Measurements from ENCODE around the gene LRRC71. TPM values are rescaled to one million over a fixed set of nuclear protein-coding genes. Genes with fewer than 3 reads are reported as not detected.

The LRRC71 gene
- total and polyA plus RNA-seq, 2 of the 4 experiments (the other 2 are of a cell fraction), result 0.50 TPM; not detected in 1

- in situ Hi-C loops (cut with MboI; ENCODE audit: low sequenced_read_pairs), result loop anchor here (10.0 kb wide), 1 partner anchor 189 kb away; no protein-coding TSS in a partner anchor
- Histone ChIP-seq H4K8ac (ENCODE audit: low read depth in 2 of 2, low read length in 2 of 2) (no peak overlapping the region), H4K5ac (ENCODE audit: low read depth, low read length) (no peak overlapping the region), H3K36me3 (ENCODE audit: control insufficient read depth, insufficient read depth, low read length) (no peaks in the 10 kb centered on the region), H3K14ac (replicated peaks; ENCODE audit: low read depth, low read length) (no peak overlapping the region), H3K9me1 (ENCODE audit: insufficient read depth, low read length) (no peaks in the 10 kb centered on the region), H3K9me3 (ENCODE audit: control insufficient read depth, insufficient read depth, low read length) (no peaks in the 10 kb centered on the region), H2BK20ac (ENCODE audit: low read depth, low read length) (no peak overlapping the region), H3K4ac (ENCODE audit: low read depth, low read length) (no peak overlapping the region), H4K91ac (ENCODE audit: insufficient read depth, low read depth, low read length) (no peak overlapping the region), H3K27me3 (ENCODE audit: control insufficient read depth, insufficient read depth, low read length) (peaks cover 94% of the 10 kb centered on the region), H3K4me1 (ENCODE audit: control insufficient read depth, insufficient read depth, low read length) (no peaks in the 10 kb centered on the region), H3K18ac (ENCODE audit: low read depth, low read length) (no peak overlapping the region), H3K4me2 (ENCODE audit: low read depth, low read length) (no peak overlapping the region), H3K9ac (ENCODE audit: low read depth, low read length) (no peak overlapping the region), H2AK5ac (ENCODE audit: low read depth, low read length) (no peak overlapping the region), H3K27ac (ENCODE audit: insufficient read depth, low read length) (no peak overlapping the region), H3K56ac (ENCODE audit: extremely low read depth, insufficient read depth, low read length) (no peak overlapping the region), H4K20me1 (ENCODE audit: insufficient read depth, low read length) (peaks cover 3% of the 10 kb centered on the region; the same call in 1 of the 2 replicates), H2AFZ (replicated peaks; ENCODE audit: low read length, poor library complexity) (no peak overlapping the region), H3K4me3 (ENCODE audit: insufficient read depth, low read depth, low read length) (no peak overlapping the region), H2AK9ac (replicated peaks; ENCODE audit: low read depth, low read length, poor library complexity) (no peak overlapping the region), H3K79me1 (ENCODE audit: low read depth in 1 of 2, low read length in 2 of 2) (no peaks in the 10 kb centered on the region), H3K23ac (ENCODE audit: low read depth, low read length) (no peak overlapping the region), H2BK5ac (ENCODE audit: low read depth, low read length, poor library complexity, severe bottlenecking) (no peak overlapping the region), H2BK15ac (ENCODE audit: low read depth, low read length) (no peak overlapping the region), H2BK120ac (ENCODE audit: low read depth, low read length) (no peak overlapping the region)
- TF ChIP-seq CHD1 (IDR thresholded peaks at IDR 0.05; ENCODE audit: low read depth, low read length), result no peak
- no peak for TF ChIP-seq MXI1 (IDR thresholded peaks at IDR 0.05; ENCODE audit: borderline replicate concordance, low read depth, low read length)
- no peak for TF ChIP-seq BHLHE40 (IDR thresholded peaks at IDR 0.05; ENCODE audit: low read depth, low read length)
- no peak for TF ChIP-seq MAFK (IDR thresholded peaks at IDR 0.05; ENCODE audit: low read depth, low read length)
- no peak for TF ChIP-seq RAD21 (IDR thresholded peaks at IDR 0.05; ENCODE audit: low read length)
- TF ChIP-seq RCOR1 (IDR thresholded peaks at IDR 0.05; ENCODE audit: insufficient replicate concordance, low read length), result no peak
- TF ChIP-seq FOS (IDR thresholded peaks at IDR 0.05; ENCODE audit: low read depth, low read length), result no peak
- TF ChIP-seq CTCF (conservative IDR thresholded peaks at IDR 0.05; ENCODE audit: low read depth, low read length), result no peak
- TF ChIP-seq POLR2A (IDR thresholded peaks at IDR 0.05; ENCODE audit: low read depth, low read length), result no peak
- TF ChIP-seq CEBPB (IDR thresholded peaks at IDR 0.05; ENCODE audit: low read depth, low read length), result no peak
- DNase-seq, result no peak
- WGBS, 2 experiments (ENCODE audit: extremely low coverage in 2 of 2, insufficient read length in 1 of 2), result no CpG with 5 or more reads among the region's 7 CpGs
- intact Hi-C loops (cut with micrococcal nuclease), result no loop called here
- ATAC-seq (ENCODE audit: low read depth), result no peak
- ChIA-PET POLR2A (ENCODE audit: unreplicated experiment) (no interaction called here), CTCF (interaction anchor here (1.4 kb wide), 1 partner anchor 36 kb away, joined by 4 read pairs; the partner anchor contains the start of gene LRRC71)
- dilution Hi-C loops (cut with HindIII; ENCODE audit: low sequenced_read_pairs, unreplicated experiment), result no loop called here
- no TSS peak for BruUV-seq (replicated peaks)
These were observed 36.5 kb upstream of the LRRC71 start for GRCh38 chr1:156883919-156884318.

Data from IMR-90 (cell line).